Tongue (tissue), 2 donors: ENCODE data around the gene TMEM135. TPM values are rescaled to one million over a fixed set of nuclear protein-coding genes. Genes with fewer than 3 reads are reported as not detected.
"Not testable (repeated sequence)": the region's sequence is repeated elsewhere in the genome, so short reads cannot be mapped to it uniquely, and the experiment has no call there.

Experiments used
- DNase-seq: peaks from one replicate; pipeline ENCODE4 v3.0.0-alpha.2; 2015
- total RNA-seq: library from RNA; depleted of rRNA; stranded (reverse); fragments of >200 nt; gene quantifications from one replicate; pipeline ENCODE4 v1.2.3, GENCODE V29; 2014

The TMEM135 gene
- total RNA-seq, 1 donor from 2014 or later: 25.6 TPM

DNA sequence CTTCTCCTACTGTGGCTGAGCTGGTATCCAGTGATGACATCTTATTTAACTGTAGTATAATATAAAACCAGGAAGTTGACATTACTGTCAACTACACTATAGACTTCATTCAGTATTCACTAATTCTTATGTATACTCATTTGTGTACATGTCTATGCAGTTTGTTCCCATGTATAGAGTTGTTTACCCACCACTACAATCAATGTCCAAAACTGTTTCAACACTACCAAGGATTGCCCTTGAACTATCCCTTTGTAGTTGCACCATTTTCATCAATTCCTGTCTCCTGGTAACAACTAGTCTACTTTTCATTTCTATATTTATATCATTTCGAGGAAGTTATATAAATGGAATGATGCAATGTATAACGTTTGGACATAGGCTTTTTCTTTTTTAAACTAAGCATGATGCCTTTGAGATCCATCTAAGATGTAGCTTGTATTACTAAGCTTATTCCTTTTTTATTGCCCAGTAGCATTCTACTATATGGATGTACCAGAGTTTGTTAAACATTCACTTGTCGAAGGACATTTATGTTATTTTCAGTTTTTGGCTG, 39.2 kb downstream of the TMEM135 start:
- DNase-seq: no peak

DNA sequence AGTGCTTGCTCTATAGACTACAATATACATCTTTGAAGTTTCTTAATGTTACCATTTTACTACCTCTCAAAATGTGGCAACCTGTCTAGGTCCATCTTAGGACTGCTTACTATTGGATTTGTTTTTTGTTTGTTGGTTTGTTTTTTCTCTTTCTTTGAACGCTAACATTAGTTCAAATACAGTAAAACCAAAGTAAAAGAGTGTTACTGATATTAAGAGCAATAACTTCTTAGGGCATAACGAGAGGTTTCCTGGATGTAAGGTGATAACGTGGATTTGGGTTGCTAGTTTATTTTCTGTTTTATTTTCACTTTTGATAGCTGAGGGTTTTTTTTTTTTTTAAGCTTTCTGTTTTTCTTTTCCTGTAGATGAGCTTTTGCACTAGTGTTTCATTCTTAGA, 43.6 kb downstream of the TMEM135 start:
- DNase-seq: no peak

DNA sequence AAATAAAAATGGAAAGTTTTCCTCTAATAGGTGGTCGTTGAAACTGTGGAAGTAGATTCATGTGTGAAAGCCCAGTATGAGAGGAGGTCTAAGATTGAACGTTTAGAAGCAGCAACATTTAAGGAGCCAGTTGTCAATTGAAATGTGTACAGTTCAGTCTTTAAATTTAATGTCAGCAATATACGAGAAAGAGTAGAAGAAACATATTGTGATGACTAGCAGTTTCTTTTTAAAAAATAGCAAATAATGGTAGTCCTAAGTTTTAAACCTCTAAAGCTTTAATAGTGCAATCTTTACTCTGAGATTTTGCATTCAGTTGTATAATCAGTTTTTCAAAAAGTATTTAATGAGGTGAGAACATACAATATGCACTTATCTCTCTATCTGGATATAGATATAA, 44.9 kb downstream of the TMEM135 start:
- no peak for DNase-seq

DNA sequence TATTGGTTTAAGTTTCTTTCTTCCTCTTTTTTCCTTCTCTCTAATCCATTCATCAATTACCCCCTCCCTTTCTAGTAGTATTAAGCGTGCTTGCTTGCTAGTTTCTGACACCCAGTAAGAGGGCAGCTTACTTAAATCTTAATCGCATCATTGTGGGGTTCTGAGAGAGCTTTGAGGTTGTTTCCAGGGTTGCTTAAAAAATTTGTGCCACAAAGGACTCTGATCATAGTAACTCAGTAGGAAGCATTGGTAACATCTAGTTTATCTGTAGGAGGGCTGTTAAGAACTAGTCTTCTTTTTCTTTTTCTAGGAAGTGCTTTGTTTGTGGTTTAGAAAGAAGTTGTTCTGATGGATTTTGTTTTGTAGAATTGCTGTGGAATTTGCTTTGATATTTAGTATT, 45.3 kb downstream of the TMEM135 start:
- DNase-seq: no peak

DNA sequence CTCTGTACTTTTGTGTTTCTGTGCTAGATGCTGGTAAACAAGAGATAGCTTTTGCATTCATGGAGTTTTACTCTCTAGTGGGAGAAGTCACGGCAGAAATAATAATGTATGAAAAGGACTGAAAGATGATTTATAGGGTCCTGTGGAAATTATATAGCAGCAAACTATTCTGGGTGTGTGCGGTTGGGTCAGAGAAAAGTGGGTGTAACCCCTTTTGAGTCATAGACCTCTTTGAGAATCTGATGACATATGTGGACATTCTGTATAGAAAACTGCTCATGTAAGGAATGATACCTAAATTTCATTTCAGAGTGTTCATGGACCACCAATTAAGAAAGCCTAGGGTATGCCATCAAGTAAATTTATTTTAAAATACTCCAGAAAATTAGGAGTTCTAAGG, 54.4 kb downstream of the TMEM135 start:
- no peak for DNase-seq

DNA sequence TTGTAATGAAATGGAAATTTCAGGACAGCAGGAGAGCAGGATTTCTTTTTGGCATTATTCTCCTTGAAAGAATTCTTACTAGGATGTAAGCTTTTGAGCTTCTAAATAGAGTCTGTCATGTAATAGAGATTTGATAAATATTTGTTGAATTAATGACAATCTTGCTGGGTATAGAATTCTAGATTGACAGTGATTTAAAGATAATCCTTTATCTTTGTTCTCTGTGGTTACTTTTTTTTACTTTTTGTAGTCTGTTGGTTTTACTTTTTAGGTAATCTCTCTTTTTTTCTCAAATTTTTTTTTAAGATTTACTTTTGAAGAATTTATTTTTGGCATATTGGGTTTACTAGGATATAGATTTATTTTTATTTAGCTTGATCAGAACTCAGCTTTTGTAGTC, 54.8 kb downstream of the TMEM135 start:
- DNase-seq: no peak

DNA sequence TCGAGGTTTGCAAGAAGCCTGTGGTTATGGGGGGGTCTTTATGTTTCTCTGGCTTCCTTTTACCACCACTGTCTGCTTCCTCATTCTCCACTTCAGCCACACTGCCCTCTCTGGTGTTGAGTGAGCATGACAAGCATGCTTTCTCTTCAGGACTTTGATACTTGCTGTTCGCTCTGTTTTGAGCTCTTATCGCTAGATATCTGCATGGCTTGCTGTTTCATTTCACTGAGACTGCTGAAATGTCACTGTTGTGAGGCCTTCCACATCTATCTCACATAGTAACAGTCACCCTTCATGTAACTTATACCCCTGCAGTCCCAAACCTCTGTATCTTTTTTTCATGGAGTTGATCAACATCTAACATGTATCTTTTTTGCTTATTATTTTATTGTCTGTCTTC, 59.8 kb downstream of the TMEM135 start:
- DNase-seq: peak; percentile 39

DNA sequence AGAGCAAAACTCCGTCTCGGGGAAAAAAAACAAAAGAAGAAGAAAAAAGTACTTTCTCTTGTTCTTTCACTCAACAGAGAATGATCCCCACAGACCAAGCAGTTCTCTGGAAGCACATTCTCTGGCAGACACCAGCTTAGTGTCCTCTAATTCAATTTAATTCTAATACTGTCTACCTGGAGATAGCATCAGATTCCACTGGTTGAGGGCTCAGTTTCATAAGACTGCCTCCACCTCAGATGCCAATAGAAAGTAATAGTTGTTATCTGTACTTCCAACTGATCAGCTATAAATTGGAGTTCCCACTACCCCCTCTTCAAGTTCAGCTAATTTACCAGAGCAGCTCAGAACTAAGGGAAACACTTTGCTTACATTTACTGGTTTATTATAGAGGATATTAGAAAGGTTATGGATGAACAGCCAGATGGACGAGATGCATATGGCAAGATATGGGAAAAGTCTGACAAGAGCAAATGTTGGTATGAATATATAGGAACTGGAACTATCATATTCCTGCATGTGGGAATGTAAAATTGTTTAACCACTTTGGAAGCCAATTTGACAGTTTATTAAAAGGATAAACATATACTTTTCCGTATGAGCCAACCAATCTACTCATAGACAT, 64.3 kb downstream of the TMEM135 start:
- DNase-seq: no peak

DNA sequence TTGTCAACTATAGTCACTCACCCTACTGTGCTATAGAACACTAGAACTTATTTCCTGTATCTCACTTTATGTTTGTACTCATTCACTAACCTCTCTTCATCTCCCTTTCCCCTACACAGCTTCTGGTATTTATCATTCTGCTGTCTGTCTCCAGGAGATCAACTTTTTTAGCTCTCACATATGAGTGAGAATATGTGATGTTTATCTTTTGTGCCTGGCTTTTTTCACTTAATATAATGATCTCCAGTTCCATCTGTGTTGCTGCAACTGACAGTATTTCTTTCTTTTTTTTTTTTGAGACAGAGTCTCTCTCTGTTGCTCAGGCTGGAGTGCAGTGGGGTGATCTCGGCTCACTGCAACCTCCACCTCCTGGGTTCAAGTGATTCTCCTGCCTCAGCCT, 68.1 kb downstream of the TMEM135 start:
- not testable (repeated sequence) for DNase-seq

DNA sequence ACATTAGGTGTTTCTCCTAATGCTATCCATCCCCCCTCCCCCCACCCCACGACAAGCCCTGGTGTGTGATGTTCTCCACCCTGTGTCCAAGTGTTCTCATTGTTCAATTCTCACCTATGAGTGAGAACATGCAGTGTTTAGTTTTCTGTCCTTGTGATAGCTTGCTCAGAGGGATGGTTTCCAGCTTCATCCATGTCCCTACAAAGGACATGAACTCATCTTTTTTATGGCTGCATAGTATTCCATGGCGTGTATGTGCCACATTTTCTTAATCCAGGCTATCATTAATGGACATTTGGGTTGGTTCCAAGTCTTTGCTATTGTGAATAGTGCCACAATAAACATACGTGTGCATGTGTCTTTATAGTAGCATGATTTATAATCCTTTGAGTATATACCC, 69.6 kb downstream of the TMEM135 start:
- not testable (repeated sequence) for DNase-seq

DNA sequence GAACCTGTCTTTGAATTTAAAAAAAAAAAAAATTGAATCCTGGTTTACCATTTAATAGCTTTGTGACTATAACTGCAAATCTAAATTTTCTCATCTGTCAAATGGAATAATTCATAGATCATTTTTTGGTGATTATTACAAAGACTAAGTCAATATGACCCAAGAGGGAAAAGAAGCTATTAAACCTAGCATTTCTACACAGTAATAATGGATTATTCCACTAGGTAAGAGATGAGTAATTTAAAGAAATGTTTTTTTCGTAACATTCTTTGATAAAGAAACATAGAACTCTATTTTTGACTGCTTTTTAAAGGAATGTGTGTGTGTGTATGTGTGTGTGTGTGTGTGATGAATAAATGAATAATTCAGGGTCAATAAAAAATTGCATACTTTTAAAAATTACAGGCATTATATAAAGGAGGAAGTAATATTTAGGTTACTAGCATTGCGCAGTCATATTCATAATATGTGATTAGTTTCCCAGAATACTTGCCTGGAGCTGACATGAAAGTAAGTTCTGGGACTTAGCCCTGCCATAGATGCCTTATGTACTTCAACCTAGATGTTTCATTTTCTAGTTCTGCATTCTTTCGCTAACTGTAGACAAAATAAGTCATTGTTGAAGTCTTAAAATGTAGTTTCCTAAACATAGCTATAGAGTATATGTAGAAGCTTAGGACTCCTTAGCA, 72.9 kb downstream of the TMEM135 start:
- no peak for DNase-seq

DNA sequence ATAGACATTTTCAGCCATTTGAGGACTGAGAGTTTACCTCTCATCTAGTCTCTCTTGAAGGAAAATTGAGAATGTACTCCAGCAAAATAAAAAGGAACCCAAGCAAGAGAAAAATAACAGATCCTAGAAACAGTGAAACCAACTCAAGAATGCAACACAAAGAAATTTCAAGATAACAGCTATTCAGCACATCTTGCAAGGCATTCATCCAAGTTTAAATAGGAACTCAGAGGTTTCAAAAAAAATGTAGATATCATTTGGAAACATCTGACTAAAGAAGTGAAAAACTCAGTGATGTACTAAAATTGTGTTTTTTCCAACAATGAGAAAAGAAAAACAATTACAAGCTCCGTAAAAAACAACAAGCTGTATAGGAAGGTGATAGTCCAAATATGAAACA, 76.4 kb downstream of the TMEM135 start:
- DNase-seq: no peak

DNA sequence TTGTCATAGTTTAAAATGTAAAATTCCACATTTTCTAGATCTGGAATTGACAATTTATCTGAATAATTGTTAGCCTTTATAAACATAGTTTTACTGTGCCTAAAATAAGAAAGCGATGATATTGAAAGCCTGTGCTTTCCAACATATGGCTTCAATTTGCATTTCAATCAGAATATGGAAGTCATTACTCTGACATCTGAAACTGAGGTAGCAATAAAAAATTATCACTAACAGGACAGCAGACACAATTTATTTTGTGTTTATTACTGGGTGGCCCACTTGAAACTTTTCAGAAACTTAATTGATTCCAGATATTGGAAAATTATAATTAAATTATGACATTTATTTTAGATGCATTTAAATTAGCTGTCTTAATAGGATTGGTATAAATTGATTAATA, 78.5 kb downstream of the TMEM135 start:
- DNase-seq: peak; percentile 5

DNA sequence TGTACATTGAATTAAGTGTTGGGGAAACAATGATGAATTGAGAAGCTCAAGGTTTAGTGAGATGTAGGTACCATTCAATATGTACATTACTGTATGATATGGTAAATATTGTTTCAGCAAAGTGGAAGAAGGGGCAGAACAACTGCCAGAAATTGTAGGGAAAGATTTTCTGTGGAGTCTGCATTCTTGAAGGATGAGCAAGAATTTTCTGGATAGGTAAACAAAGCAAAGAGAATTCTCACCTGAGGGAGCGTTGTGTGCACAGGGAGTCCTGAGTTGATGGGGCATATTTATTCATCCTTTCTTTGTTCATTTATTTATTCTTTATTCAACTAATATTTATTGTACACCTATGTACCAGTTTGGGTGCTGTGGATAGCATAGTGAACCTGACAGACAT, 83.2 kb downstream of the TMEM135 start:
- no peak for DNase-seq

DNA sequence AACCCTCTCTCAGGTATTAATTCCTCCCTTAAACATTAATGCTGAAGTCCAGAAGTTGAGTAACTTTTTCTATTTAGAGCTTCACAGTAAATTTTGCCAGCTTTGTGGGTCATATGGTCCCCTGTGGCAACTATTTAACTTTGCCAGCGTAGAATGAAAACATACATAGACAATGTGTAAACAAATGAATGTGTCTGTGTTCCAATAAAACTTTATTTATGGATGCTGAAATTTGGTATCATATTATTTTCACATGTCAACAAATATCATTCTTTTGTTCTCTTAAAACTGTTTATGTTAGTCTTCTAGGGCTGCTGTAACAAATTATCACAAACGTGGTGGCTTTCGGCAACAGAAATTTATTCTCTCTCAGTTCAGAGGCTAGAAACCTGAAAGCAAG, 85.1 kb downstream of the TMEM135 start:
- no peak for DNase-seq

DNA sequence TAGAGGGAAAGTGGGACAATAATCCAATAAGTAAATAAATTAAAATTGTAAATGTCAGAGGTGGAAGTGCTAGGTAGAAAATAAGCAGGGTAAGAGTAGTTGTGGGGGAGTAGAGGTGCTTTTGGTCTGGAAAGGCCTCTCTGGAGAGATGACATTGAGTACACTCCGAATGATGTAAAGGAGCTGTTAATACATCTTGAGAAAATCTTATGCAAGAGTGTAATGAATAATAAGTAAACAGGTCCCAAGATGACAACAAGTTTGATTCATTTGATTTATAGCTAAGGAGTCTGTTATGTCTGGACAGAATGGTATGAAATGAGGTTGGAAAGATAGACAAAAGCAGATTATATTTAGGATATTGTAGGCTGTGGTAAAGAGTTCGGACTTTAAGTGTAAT, 87.5 kb downstream of the TMEM135 start:
- DNase-seq: no peak

DNA sequence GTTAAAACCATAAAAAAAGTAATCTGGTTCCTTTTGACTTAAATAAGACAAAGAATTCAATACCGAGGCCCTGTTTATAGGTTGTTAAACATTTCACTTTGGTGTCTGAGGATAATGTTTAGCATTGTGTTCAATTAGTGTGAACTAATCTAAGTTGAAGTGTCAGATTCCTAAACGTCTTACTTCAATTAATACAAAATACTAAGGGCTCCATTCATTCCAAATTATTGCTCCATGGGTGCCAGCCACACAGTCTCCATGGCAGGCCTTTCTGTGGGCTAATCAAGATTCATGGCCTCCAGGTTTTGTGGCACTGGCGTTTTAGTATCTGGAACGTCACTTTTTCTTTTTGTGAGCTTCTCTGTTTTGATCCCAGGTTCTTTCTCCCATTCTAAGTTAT, 89.4 kb downstream of the TMEM135 start:
- no peak for DNase-seq

DNA sequence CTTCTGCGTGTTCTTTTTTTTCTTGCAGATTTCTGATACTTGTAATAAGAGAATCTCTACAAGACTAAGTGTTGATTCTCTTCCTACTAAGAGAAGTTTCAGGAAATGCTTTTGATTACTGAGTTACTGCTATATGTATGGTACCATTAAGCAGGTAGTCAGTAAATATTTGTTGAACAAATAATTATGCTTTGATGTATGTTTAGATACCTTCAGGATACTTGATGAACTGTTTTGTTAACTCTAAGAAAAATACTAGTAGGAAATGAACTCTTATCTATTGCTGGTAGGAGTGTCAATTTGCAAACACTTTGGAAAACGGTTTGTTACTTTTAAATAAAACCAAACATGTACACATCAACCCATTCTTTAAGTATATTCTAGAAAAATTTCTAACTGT, 90.6 kb downstream of the TMEM135 start:
- DNase-seq: no peak

DNA sequence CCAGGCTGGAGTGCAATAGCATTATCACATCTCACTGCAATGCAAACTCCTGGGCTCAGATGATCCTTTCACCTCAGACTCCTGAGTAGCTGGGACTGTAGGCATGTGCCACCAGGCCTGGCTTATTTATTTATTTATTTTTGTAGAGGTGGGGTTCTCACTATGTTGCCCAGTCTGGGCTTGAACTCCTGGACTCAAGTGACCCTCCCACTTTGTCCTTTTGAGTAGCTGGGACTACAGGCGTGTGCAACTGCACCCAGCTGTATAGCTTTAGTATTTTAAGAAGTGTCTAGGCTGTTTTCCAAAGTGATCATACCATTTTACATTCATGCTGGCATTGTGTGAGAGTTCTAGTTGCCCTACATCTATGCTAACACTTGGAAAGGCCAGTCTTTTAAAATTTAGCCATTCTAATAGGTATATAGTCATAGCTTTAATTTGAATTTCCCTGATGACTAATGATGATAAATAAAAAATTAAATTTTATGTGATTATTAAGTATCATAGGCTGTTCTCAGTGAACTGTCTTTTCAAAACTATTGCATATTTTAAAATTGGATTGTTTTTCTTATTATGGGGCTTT, 96.9 kb downstream of the TMEM135 start:
- no peak for DNase-seq

DNA sequence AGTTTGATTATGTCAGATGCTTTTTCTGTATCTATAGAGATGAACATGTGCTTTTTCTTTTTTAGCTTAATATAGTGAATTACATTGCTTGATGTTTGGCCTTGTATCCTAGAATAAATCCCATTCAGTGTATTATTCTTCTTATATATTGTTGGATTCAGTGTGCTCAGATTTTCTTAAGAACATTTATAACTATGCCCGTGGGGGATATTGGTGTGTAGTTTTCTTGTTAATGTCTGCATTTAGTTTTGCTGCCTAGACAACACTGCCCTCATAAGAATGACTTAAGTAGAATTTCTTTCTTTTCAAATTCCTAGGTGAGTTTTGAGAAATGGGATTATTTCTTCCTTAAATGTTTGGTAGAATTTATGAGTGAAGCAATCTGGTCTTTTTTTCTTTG, 98.5 kb downstream of the TMEM135 start:
- no peak for DNase-seq

DNA sequence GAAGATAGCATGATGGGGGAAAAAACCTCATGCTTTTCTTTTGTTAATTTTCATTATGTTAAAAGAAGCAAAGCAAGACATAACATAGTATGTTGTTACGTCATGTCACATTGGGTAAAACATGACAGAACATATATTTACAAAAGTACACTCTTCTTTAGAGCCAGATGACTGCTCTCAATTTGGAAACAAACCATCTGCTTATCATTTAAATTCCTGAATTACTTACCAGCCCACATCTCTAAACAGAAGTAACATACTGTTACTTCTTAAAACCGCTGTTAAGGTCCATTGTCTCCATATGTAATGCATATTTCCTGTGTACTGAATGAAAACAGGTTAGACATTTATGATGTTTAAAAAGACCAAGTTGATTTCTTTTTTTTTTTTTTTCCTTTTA, 100.0 kb downstream of the TMEM135 start:
- peak; percentile 13 for DNase-seq

DNA sequence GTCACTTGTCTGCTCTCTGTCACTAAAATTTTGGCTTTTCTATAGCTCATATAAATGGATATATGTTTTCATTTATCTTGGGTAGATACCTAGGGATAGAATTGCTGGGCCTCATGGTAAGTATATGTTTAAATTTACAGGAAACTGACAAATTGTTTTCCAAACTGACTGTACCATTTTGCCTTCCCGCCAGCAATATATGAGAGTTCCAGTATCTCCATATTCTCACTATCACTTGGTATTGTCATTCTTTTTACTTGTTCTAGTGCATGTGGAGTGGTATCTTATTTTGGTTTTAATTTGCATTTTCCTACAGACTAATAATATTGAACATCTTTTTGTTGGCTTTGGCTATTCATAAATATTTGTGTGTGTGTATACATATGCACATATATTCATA, 101.7 kb downstream of the TMEM135 start:
- no peak for DNase-seq

DNA sequence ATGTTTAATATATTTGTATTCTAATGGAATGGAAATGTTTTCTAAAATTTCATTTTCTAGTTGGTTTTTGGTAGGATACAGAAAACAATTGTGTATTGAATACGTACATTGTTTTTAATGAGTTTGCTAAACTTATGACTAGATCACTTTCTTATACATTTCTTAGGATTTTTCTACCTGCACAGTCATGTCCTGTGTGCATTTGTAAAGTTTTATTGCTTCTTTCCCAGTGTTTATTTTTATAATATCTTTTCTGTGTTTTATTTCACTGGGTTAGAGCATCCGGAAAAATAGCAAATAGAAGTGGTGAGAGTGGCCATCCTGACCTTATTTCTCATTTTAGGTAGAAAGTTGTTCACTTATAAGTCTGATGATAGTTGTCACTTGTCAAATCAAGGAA, 103.6 kb downstream of the TMEM135 start:
- no peak for DNase-seq

DNA sequence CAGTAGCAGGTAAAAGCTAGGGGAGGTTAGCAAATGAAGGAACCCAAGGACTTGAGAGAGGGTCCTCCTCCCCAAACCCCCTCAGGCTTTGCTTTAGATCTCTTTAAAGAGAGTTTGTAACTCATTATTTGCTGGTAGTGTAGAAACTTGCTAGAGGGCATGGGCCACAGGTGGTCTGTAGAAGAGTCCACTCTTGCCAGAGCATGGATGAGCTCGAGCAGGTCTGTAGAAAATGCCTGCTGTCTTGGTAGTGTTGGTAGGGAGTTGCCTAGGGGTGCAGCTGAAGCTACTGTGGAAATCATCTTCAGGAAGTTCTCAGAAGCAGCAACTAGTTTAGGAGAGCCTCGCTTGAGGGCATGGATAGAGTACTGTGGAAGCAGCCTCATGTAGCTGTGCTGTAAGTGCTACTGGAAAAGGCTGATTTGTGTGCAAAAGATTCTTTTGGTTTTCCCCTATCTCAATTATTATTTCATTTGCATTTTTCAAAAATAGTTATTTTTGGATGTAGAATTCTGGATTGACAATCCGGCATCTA, 104.3 kb downstream of the TMEM135 start:
- DNase-seq: no peak
